GM12878 (cell line): ENCODE measurements around the gene RHOC. TPM values are rescaled to one million over a fixed set of nuclear protein-coding genes. Genes with fewer than 3 reads are reported as not detected.

Experiments used
- ATF7 ChIP-seq: fragments of 450-650 bp; IDR thresholded peaks from 2 replicates; pipeline ENCODE4 v1.6.1; 2016; ENCODE audit warnings: low read depth, mild to moderate bottlenecking
- BCL11A ChIP-seq: IDR thresholded peaks from 2 replicates; pipeline ENCODE4 v1.6.1; 2011; ENCODE audit warnings: low read depth, low read length
- BHLHE40 ChIP-seq, 2 experiments: fragments of 450-650 bp in 1 of 2; IDR thresholded peaks; 2 replicates each; pipeline ENCODE4 v1.6.1; 2011 to 2017; ENCODE audit warnings: low read depth in 2 of 2, borderline replicate concordance in 1 of 2, improper control_type of control experiment in 1 of 2, low read length in 1 of 2, mild to moderate bottlenecking in 1 of 2
- CHD2 ChIP-seq: IDR thresholded peaks from 2 replicates; pipeline ENCODE4 v1.6.1; 2011; ENCODE audit warnings: low read depth, low read length, improper control_type of control experiment, borderline replicate concordance
- CTCF ChIP-seq, 3 experiments: IDR thresholded peaks in 2 of 3; conservative IDR thresholded peaks in 1 of 3; 2 replicates each; pipeline ENCODE4 v1.5.1; 2011; ENCODE audit warnings: low read depth in 3 of 3, low read length in 3 of 3, mild to moderate bottlenecking in 3 of 3, control low read depth in 2 of 3, moderate library complexity in 2 of 3, inconsistent platforms in 1 of 3, mixed read lengths in 1 of 3; ENCODE audit not compliant: control insufficient read depth in 2 of 3, insufficient read depth in 1 of 3; ENCODE audit errors: extremely low read depth in 1 of 3
- EED ChIP-seq: sonication (generic); IDR thresholded peaks from 2 replicates; pipeline ENCODE4 v1.6.1; 2016; ENCODE audit warnings: antibody characterized with exemption, low read depth
- FOXM1 ChIP-seq: IDR thresholded peaks from 2 replicates; pipeline ENCODE4 v1.6.1; 2012; ENCODE audit warnings: low read depth, mild to moderate bottlenecking, inconsistent platforms, low read length, moderate library complexity
- IKZF1 ChIP-seq: fragments of 450-650 bp; conservative IDR thresholded peaks from 2 replicates; pipeline ENCODE4 v1.6.1; 2017; ENCODE audit warnings: antibody characterized with exemption, mild to moderate bottlenecking
- IRF4 ChIP-seq: IDR thresholded peaks from 2 replicates; pipeline ENCODE4 v1.6.1; 2011; ENCODE audit warnings: low read depth, low read length
- JUNB ChIP-seq: IDR thresholded peaks from 2 replicates; pipeline ENCODE4 v1.6.1; 2016; ENCODE audit warnings: antibody characterized with exemption, mild to moderate bottlenecking
- JUND ChIP-seq: IDR thresholded peaks from 2 replicates; pipeline ENCODE4 v1.6.1; 2012; ENCODE audit warnings: low read depth, mild to moderate bottlenecking, low read length, improper control_type of control experiment, moderate library complexity
- MXI1 ChIP-seq: fragments of 150-350 bp; IDR thresholded peaks from 2 replicates; pipeline ENCODE4 v1.6.1; 2011; ENCODE audit warnings: low read depth, mild to moderate bottlenecking, inconsistent platforms, low read length, improper control_type of control experiment
- NBN ChIP-seq: fragments of 450-650 bp; IDR thresholded peaks from 2 replicates; pipeline ENCODE4 v1.6.1; 2016
- POLR2A ChIP-seq: IDR thresholded peaks from 2 replicates; pipeline ENCODE4 v1.6.1; 2011; ENCODE audit warnings: low read depth, mild to moderate bottlenecking, low read length
- RAD21 ChIP-seq: IDR thresholded peaks from 2 replicates; pipeline ENCODE4 v1.6.1; 2011; ENCODE audit warnings: mild to moderate bottlenecking, low read depth, low read length, moderate library complexity; ENCODE audit not compliant: insufficient read depth
- RUNX3 ChIP-seq: IDR thresholded peaks from 2 replicates; pipeline ENCODE4 v1.6.1; 2012; ENCODE audit warnings: low read length, inconsistent platforms
- SIX5 ChIP-seq: IDR thresholded peaks from 2 replicates; pipeline ENCODE4 v1.6.1; 2011; ENCODE audit warnings: mild to moderate bottlenecking, low read depth, low read length, moderate library complexity; ENCODE audit not compliant: severe bottlenecking
- SPI1 ChIP-seq: IDR thresholded peaks from 2 replicates; pipeline ENCODE4 v1.6.1; 2011; ENCODE audit warnings: low read depth, mild to moderate bottlenecking, low read length, moderate library complexity, borderline replicate concordance; ENCODE audit not compliant: insufficient read depth
- STAT3 ChIP-seq: IDR thresholded peaks from 2 replicates; pipeline ENCODE4 v1.6.1; 2011; ENCODE audit warnings: low read depth, low read length, improper control_type of control experiment
- TBL1XR1 ChIP-seq: IDR thresholded peaks from 2 replicates; pipeline ENCODE4 v1.6.1; 2012; ENCODE audit warnings: low read depth, low read length, improper control_type of control experiment
- ZBED1 ChIP-seq: IDR thresholded peaks from 2 replicates; pipeline ENCODE4 v1.6.1; 2016; ENCODE audit warnings: borderline replicate concordance
- polyA plus RNA-seq, 11 experiments: library from polyadenylated mRNA; depleted of rRNA in 4 of 11; unstranded in 6 of 11; stranded (reverse) in 5 of 11; fragments of >200 nt; fragmentation: Nextera tagmentation in 4 of 11; fragmentation: Illumina TruSeq in 1 of 11; extraction: Ambion mirVana in 4 of 11; extraction: Trizol in 1 of 11; gene quantifications; 1 replicate in 1 of 11; 2 replicates in 10 of 11; pipeline versions ENCODE4 v1.2.1 to v1.2.3, GENCODE V29; 2011 to 2016; ENCODE audit warnings: inconsistent platforms in 2 of 11, missing spikeins in 2 of 11, low read depth in 1 of 11
- total RNA-seq, 4 experiments: library from RNA; depleted of rRNA in 3 of 4; stranded (reverse); fragments of >200 nt in 3 of 4; fragmentation: Illumina TruSeq in 1 of 4; extraction: Trizol in 1 of 4; gene quantifications; 2 replicates each; pipeline versions ENCODE4 v1.2.1 to v1.2.3, GENCODE V29; 2013 to 2021
- TF ChIP-seq, protein P1 (sequence below): IDR thresholded peaks from 2 replicates; pipeline ENCODE4 v1.6.1; 2012; ENCODE audit warnings: low read depth, low read length, improper control_type of control experiment
- TF ChIP-seq, protein P2 (sequence below): IDR thresholded peaks from 2 replicates; pipeline ENCODE4 v1.6.1; 2011; ENCODE audit warnings: low read depth, mild to moderate bottlenecking, low read length, moderate library complexity, borderline replicate concordance; ENCODE audit errors: extremely low read depth
- TF ChIP-seq, protein P3 (sequence below): IDR thresholded peaks from 2 replicates; pipeline ENCODE4 v1.6.1; 2011; ENCODE audit warnings: borderline replicate concordance, low read depth, mild to moderate bottlenecking, moderate library complexity, low read length; ENCODE audit not compliant: insufficient read depth, poor library complexity, severe bottlenecking
- TF ChIP-seq, protein P4 (sequence below): fragments of 450-650 bp; IDR thresholded peaks from 2 replicates; pipeline ENCODE4 v1.6.1; 2016; ENCODE audit warnings: mild to moderate bottlenecking

Gene RHOC
- total and polyA plus RNA-seq, 10 of the 15 experiments (the other 5 are each of a cell fraction or from before 2014, with no cell fraction given) = 20.6 to 371 (median 158) TPM

DNA sequence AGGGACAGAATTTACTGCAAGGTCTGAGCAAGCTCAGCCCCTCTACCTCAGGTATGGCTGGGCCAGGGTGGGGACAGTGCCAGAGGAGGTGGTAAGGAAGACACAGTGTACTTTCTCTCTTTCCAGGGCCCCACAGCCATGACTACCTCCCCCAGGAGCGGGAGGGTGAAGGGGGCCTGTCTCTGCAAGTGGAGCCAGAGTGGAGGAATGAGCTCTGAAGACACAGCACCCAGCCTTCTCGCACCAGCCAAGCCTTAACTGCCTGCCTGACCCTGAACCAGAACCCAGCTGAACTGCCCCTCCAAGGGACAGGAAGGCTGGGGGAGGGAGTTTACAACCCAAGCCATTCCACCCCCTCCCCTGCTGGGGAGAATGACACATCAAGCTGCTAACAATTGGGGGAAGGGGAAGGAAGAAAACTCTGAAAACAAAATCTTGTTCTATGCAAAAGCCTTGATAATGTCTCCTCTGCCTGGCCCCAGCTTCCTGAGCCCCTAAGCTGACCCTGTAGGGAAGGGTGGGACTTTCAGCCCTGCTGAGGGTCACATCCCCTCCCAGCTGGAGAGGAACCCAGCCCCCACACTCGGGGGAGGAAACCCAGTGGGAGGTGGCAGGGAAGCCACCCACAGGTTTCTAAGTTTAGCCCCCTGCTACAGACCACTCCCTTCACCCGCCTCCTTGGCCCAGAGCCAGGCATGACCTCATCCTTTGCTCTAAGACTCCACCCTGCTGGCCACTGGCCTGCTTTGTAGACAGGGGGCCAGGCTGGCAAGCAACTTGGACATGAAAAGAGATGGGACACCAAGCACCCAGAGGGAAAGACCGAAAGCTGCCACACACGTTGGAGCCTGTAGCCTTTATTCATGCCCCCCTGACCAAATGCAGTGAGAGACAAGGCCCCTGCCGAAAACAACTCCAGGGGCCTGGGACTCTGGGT, 6.4 kb downstream of the RHOC start (continued):
- TF ChIP-seq BCL11A = 0 out of 2 replicates have a peak, but pooled peaks have one; percentile 27
- TF ChIP-seq SPI1 = 0 out of 2 replicates have a peak, but pooled peaks have one; percentile 7
- TF ChIP-seq MXI1 = no peak
- TF ChIP-seq, protein P1, sequence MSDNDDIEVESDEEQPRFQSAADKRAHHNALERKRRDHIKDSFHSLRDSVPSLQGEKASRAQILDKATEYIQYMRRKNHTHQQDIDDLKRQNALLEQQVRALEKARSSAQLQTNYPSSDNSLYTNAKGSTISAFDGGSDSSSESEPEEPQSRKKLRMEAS = no peak
- TF ChIP-seq SIX5 = no peak
- TF ChIP-seq CTCF (IDR thresholded peaks at IDR 0.05 in 2 of 3, conservative IDR thresholded peaks at IDR 0.05 in 1 of 3; ENCODE audit: control insufficient read depth in 2 of 3, extremely low read depth in 1 of 3, insufficient read depth in 1 of 3, low read depth in 3 of 3, low read length in 3 of 3) = peak in 1 of 3 experiments; percentile 11; a peak in 1 of 6 replicates
- no peak for TF ChIP-seq IRF4
- peak; percentile 63; the same call in 1 of the 2 replicates for TF ChIP-seq EED
- TF ChIP-seq, protein P2, sequence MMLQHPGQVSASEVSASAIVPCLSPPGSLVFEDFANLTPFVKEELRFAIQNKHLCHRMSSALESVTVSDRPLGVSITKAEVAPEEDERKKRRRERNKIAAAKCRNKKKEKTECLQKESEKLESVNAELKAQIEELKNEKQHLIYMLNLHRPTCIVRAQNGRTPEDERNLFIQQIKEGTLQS = no peak
- peak; percentile 79 for TF ChIP-seq NBN
- peak; percentile 19; the same call in 1 of the 2 replicates for TF ChIP-seq TBL1XR1
- TF ChIP-seq RAD21 = no peak
- TF ChIP-seq JUNB = peak; percentile 50
- TF ChIP-seq RUNX3 = peak; percentile 76
- peak; percentile 63; the same call in 1 of the 2 replicates for TF ChIP-seq ZBED1
- TF ChIP-seq, protein P3, sequence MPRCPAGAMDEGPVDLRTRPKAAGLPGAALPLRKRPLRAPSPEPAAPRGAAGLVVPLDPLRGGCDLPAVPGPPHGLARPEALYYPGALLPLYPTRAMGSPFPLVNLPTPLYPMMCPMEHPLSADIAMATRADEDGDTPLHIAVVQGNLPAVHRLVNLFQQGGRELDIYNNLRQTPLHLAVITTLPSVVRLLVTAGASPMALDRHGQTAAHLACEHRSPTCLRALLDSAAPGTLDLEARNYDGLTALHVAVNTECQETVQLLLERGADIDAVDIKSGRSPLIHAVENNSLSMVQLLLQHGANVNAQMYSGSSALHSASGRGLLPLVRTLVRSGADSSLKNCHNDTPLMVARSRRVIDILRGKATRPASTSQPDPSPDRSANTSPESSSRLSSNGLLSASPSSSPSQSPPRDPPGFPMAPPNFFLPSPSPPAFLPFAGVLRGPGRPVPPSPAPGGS = peak; percentile 55
- TF ChIP-seq CHD2 = 0 out of 2 replicates have a peak, but pooled peaks have one; percentile 58
- TF ChIP-seq STAT3 = no peak
- peak; percentile 56; the same call in 1 of the 2 replicates for TF ChIP-seq IKZF1
- TF ChIP-seq POLR2A = 0 out of 2 replicates have a peak, but pooled peaks have one; percentile 56
- TF ChIP-seq ATF7 = peak; percentile 98
- 0 out of 2 replicates have a peak, but pooled peaks have one; percentile 31 for TF ChIP-seq FOXM1
- TF ChIP-seq JUND = peak; percentile 24; the same call in 1 of the 2 replicates
- TF ChIP-seq, protein P4, sequence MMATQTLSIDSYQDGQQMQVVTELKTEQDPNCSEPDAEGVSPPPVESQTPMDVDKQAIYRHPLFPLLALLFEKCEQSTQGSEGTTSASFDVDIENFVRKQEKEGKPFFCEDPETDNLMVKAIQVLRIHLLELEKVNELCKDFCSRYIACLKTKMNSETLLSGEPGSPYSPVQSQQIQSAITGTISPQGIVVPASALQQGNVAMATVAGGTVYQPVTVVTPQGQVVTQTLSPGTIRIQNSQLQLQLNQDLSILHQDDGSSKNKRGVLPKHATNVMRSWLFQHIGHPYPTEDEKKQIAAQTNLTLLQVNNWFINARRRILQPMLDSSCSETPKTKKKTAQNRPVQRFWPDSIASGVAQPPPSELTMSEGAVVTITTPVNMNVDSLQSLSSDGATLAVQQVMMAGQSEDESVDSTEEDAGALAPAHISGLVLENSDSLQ = 0 out of 2 replicates have a peak, but pooled peaks have one; percentile 29
- TF ChIP-seq BHLHE40 (IDR thresholded peaks at IDR 0.05; ENCODE audit: borderline replicate concordance in 1 of 2, low read depth in 2 of 2, low read length in 1 of 2) = peak in 1 of 2 experiments; percentile 37; a peak in 1 of 4 replicates
